Thyroid gland (tissue), 4 donors: ENCODE results near the gene SYNPO2.

Experiments
- CTCF ChIP-seq, 6 experiments: fragments of 200-600 bp in 3 of 6; fragments of 450-650 bp in 3 of 6; sonication (generic) in 3 of 6; IDR thresholded peaks; one replicate each; pipeline ENCODE4 v1.5.1; 2016 to 2019; ENCODE audit warnings: antibody characterized with exemption in 6 of 6, mild to moderate bottlenecking in 2 of 6, inconsistent platforms in 1 of 6, moderate library complexity in 1 of 6
- POLR2A ChIP-seq, 2 donors: fragments of 450-650 bp; IDR thresholded peaks; one replicate each; pipeline ENCODE4 v1.6.1; 2017; ENCODE audit warnings: antibody characterized with exemption in 2 of 2, mild to moderate bottlenecking in 2 of 2, moderate library complexity in 1 of 2

GRCh38 chr4:118898684-118899138, 10.1 kb downstream of the SYNPO2 start:
- TF ChIP-seq CTCF (IDR thresholded peaks at IDR 0.05) (no peak), POLR2A (IDR thresholded peaks at IDR 0.05) (no peak)
